HG03571 (cell line): ENCODE results near the gene HGFAC.

Source experiments
- ATAC-seq: cut with Tn5 transposase; IDR thresholded peaks from one replicate; pipeline ENCODE4 v1.9.1; 2021; ENCODE audit not compliant: unreplicated experiment

The HGFAC gene

GRCh38 chr4:3471886-3472285, 30.1 kb downstream of the HGFAC start:
- ATAC-seq = no peak

GRCh38 chr4:3472411-3473141, 30.8 kb downstream of the HGFAC start:
- no peak for ATAC-seq

GRCh38 chr4:3473181-3473950, 31.6 kb downstream of the HGFAC start:
- ATAC-seq = no peak

GRCh38 chr4:3473996-3474765, 32.4 kb downstream of the HGFAC start:
- no peak for ATAC-seq

GRCh38 chr4:3475041-3475712, 33.4 kb downstream of the HGFAC start:
- ATAC-seq = no peak

- ATAC-seq = no peak
These were observed 34.0 kb downstream of the HGFAC start for GRCh38 chr4:3475713-3476260.

- ATAC-seq = no peak
These were observed 34.6 kb downstream of the HGFAC start for GRCh38 chr4:3476341-3476747.

GRCh38 chr4:3476936-3477749, 35.4 kb downstream of the HGFAC start:
- ATAC-seq = no peak

- ATAC-seq = no peak
These were observed 36.1 kb downstream of the HGFAC start for GRCh38 chr4:3477750-3478430.

- no peak for ATAC-seq
These were observed 36.9 kb downstream of the HGFAC start for GRCh38 chr4:3478446-3479357.

- ATAC-seq = no peak
These were observed 37.8 kb downstream of the HGFAC start for GRCh38 chr4:3479358-3480101.

- ATAC-seq = peak; percentile 37
These were observed 38.9 kb downstream of the HGFAC start for GRCh38 chr4:3480528-3481112.

- no peak for ATAC-seq
These were observed 39.4 kb downstream of the HGFAC start for GRCh38 chr4:3481113-3481531.

- ATAC-seq = no peak
These were observed 40.1 kb downstream of the HGFAC start for GRCh38 chr4:3481783-3482393.

- ATAC-seq = no peak
These were observed 40.9 kb downstream of the HGFAC start for GRCh38 chr4:3482707-3483106.

GRCh38 chr4:3483471-3483921, 41.7 kb downstream of the HGFAC start:
- ATAC-seq = no peak
